Lower lobe of right lung (tissue), 2 donors: ENCODE measurements around the gene BHLHA15. TPM values are rescaled to one million over a fixed set of nuclear protein-coding genes. Genes with fewer than 3 reads are reported as not detected.
A peak's percentile ranks its signal among the peaks of the same experiment; 100 is the strongest.

ENCODE experiments used
- ATAC-seq, 2 donors: fragments of 200-7000 bp; cut with Tn5 transposase; one replicate each; pipeline ENCODE4 v1.9.1; 2020 to 2022; ENCODE audit warnings: mild to moderate bottlenecking in 2 of 2, moderate library complexity in 2 of 2
- DNase-seq: peaks from one replicate; pipeline ENCODE4 v3.0.0-alpha.2; 2020
- H3K27ac ChIP-seq: fragments of 200-600 bp; one replicate; pipeline ENCODE4 v1.8.0; 2022
- H3K27me3 ChIP-seq: fragments of 200-600 bp; one replicate; pipeline ENCODE4 v1.8.0; 2022; ENCODE audit warnings: low read depth
- H3K36me3 ChIP-seq: fragments of 200-600 bp; one replicate; pipeline ENCODE4 v1.8.0; 2022; ENCODE audit warnings: mild to moderate bottlenecking
- H3K4me1 ChIP-seq: fragments of 200-600 bp; one replicate; pipeline ENCODE4 v1.8.0; 2022
- H3K4me3 ChIP-seq: fragments of 200-600 bp; one replicate; pipeline ENCODE4 v1.8.0; 2022; ENCODE audit warnings: mild to moderate bottlenecking
- H3K9me3 ChIP-seq: fragments of 200-600 bp; one replicate; pipeline ENCODE4 v1.8.0; 2022
- CTCF ChIP-seq: fragments of 200-600 bp; IDR thresholded peaks from one replicate; pipeline ENCODE4 v1.8.0; 2022; ENCODE audit warnings: antibody characterized with exemption, mild to moderate bottlenecking
- intact Hi-C: fragments of 100-400 bp; cut with DNase I; formaldehyde crosslinking; loops from one replicate; pipeline ENCODE4 v1.11.0; 2022
- total RNA-seq: library from RNA; stranded (reverse); fragmentation: NEBNext Ultra II Directional; extraction: Animal tissue kit (Norgen Biotek cat#: 25700); gene quantifications from one replicate; pipeline ENCODE4 v1.2.1, GENCODE V29; 2021
- donor health status: DM: no; HTN: yes; CAD: no; lungs with severe emphysema.

BHLHA15 gene
- total RNA-seq, 1 donor from 2014 or later: 1.2 TPM

GRCh38 chr7:98166668-98166970, 44.6 kb upstream of the BHLHA15 start:
- peaks cover 5% of the 10 kb centered on the region for H3K36me3 ChIP-seq
- no peak overlapping the region for H3K27ac ChIP-seq
- ATAC-seq (no peak), DNase-seq (no peak)
- no peaks in the 10 kb centered on the region for H3K27me3 ChIP-seq
- no peak overlapping the region for H3K4me3 ChIP-seq
- H3K4me1 ChIP-seq: no peaks in the 10 kb centered on the region
- no peak for TF ChIP-seq CTCF
- no peaks in the 10 kb centered on the region for H3K9me3 ChIP-seq
- intact Hi-C loops: loop anchor here (5.0 to 10.0 kb wide), 2 partner anchors 62 to 144 kb away; partner anchors contain the start of gene LMTK2

GRCh38 chr7:98167653-98168052, 43.6 kb upstream of the BHLHA15 start:
- TF ChIP-seq CTCF: no peak
- intact Hi-C loops: loop anchor here (5.0 to 10.0 kb wide), 2 partner anchors 63 to 145 kb away; partner anchors contain the start of gene LMTK2
- H3K4me1 ChIP-seq: no peaks in the 10 kb centered on the region

GRCh38 chr7:98168181-98168903, 42.9 kb upstream of the BHLHA15 start:
- H3K4me1 ChIP-seq: peaks cover 3% of the 10 kb centered on the region
- intact Hi-C loops: loop anchor here (5.0 to 10.0 kb wide), 2 partner anchors 64 to 146 kb away; partner anchors contain the start of gene LMTK2
- no peaks in the 10 kb centered on the region for H3K9me3 ChIP-seq
- peak; percentile 83 for TF ChIP-seq CTCF
- ATAC-seq (peak; percentile 64 to 75), DNase-seq (no peak)
- no peak overlapping the region for H3K4me3 ChIP-seq
- no peaks in the 10 kb centered on the region for H3K27me3 ChIP-seq
- H3K27ac ChIP-seq: no peak overlapping the region
- H3K36me3 ChIP-seq: peaks cover 18% of the 10 kb centered on the region

More at GRCh38 chr7:98167653-98168052, 43.6 kb upstream of the BHLHA15 start:
- Histone ChIP-seq H3K4me3 (no peak overlapping the region), H3K9me3 (no peaks in the 10 kb centered on the region), H3K27ac (no peak overlapping the region), H3K36me3 (peaks cover 14% of the 10 kb centered on the region), H3K27me3 (no peaks in the 10 kb centered on the region)
- ATAC-seq (no peak), DNase-seq (no peak)

- ATAC-seq: no peak
- H3K36me3 ChIP-seq: peaks cover 18% of the 10 kb centered on the region
- no peak overlapping the region for H3K27ac ChIP-seq
- no peak overlapping the region for H3K4me3 ChIP-seq
- H3K27me3 ChIP-seq: no peaks in the 10 kb centered on the region
- DNase-seq: no peak
- no peaks in the 10 kb centered on the region for H3K9me3 ChIP-seq
- peaks cover 10% of the 10 kb centered on the region for H3K4me1 ChIP-seq
- TF ChIP-seq CTCF: no peak
- intact Hi-C loops: loop anchor here (5.0 to 10.0 kb wide), 2 partner anchors 64 to 147 kb away; partner anchors contain the start of gene LMTK2
Measured at GRCh38 chr7:98168904-98169621, 42.2 kb upstream of the BHLHA15 start.

DNA sequence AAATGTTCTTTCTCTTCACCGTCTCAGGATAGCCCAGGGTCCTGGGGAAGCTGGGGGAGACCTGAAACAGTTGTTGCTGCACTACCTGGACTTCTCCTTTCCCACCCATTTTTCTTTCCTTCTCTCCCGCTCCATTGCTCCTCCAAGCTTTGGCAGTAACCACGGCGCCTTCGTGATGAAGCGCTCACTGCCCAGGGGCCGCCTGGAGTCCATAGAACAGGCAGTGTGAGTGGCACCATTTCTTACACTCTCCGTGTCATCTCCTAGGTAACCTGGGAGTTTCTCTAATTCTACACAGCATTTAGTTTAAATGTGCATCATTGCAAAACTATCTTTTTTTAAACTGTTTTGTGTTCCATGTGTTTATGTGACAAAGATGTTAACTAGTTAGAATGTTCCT, 40.3 kb upstream of the BHLHA15 start:
- no peak for ATAC-seq
- TF ChIP-seq CTCF: no peak
- no peak overlapping the region for H3K27ac ChIP-seq
- H3K4me1 ChIP-seq: peaks cover 20% of the 10 kb centered on the region
- intact Hi-C loops: no loop called here
- H3K4me3 ChIP-seq: no peak overlapping the region
- peaks cover 29% of the 10 kb centered on the region for H3K36me3 ChIP-seq
- no peak for DNase-seq
- no peaks in the 10 kb centered on the region for H3K27me3 ChIP-seq
- H3K9me3 ChIP-seq: no peaks in the 10 kb centered on the region
